ENCODE measurements around the gene AGXT. TPM values are rescaled to one million over a fixed set of nuclear protein-coding genes. Genes with fewer than 3 reads are reported as not detected.
A peak's percentile ranks its signal among the peaks of the same experiment; 100 is the strongest.

Gene AGXT
- polyA plus RNA-seq, 4 donors, result 0.10 to 0.21 (median 0.16) TPM; not detected in 1

GRCh38 chr2:240912878-240913809 is 44.5 kb downstream of the AGXT start:
- DNase-seq (ENCODE audit: low read depth in 4 of 4, low spot score in 3 of 4), result no peak

GRCh38 chr2:240913810-240914644 is 45.4 kb downstream of the AGXT start:
- no peak for DNase-seq (ENCODE audit: low read depth in 4 of 4, low spot score in 3 of 4)

GRCh38 chr2:240914645-240915525 is 46.3 kb downstream of the AGXT start:
- DNase-seq (ENCODE audit: low read depth in 4 of 4, low spot score in 3 of 4), result no peak

- no peak for DNase-seq (ENCODE audit: low read depth in 4 of 4, low spot score in 3 of 4)
Observed at GRCh38 chr2:240915526-240916341, 47.1 kb downstream of the AGXT start.

GRCh38 chr2:240916571-240917008 is 48.0 kb downstream of the AGXT start:
- DNase-seq (ENCODE audit: low read depth in 4 of 4, low spot score in 3 of 4), result peak in 1 of 4 donors; percentile 58

- DNase-seq (ENCODE audit: low read depth in 4 of 4, low spot score in 3 of 4), result no peak
Observed at GRCh38 chr2:240917009-240917683, 48.5 kb downstream of the AGXT start.

- no peak for DNase-seq (ENCODE audit: low read depth in 4 of 4, low spot score in 3 of 4)
Observed at GRCh38 chr2:240917684-240918257, 49.1 kb downstream of the AGXT start.

- no peak for DNase-seq (ENCODE audit: low read depth in 4 of 4, low spot score in 3 of 4)
Observed at GRCh38 chr2:240918258-240919091, 49.9 kb downstream of the AGXT start.

GRCh38 chr2:240919161-240919781 is 50.6 kb downstream of the AGXT start:
- DNase-seq (ENCODE audit: low read depth in 4 of 4, low spot score in 3 of 4), result no peak

GRCh38 chr2:240919786-240920782 is 51.5 kb downstream of the AGXT start:
- no peak for DNase-seq (ENCODE audit: low read depth in 4 of 4, low spot score in 3 of 4)

GRCh38 chr2:240920783-240921231 is 52.2 kb downstream of the AGXT start:
- DNase-seq (ENCODE audit: low read depth in 4 of 4, low spot score in 3 of 4), result no peak

- no peak for DNase-seq (ENCODE audit: low read depth in 4 of 4, low spot score in 3 of 4)
Observed at GRCh38 chr2:240921311-240921994, 52.8 kb downstream of the AGXT start.

GRCh38 chr2:240921995-240922244 is 53.3 kb downstream of the AGXT start:
- DNase-seq (ENCODE audit: low read depth in 4 of 4, low spot score in 3 of 4), result no peak

GRCh38 chr2:240922245-240922981 is 53.8 kb downstream of the AGXT start:
- no peak for DNase-seq (ENCODE audit: low read depth in 4 of 4, low spot score in 3 of 4)

GRCh38 chr2:240922982-240923537 is 54.4 kb downstream of the AGXT start:
- no peak for DNase-seq (ENCODE audit: low read depth in 4 of 4, low spot score in 3 of 4)

Measured in right renal pelvis (tissue), 4 donors.